ENCODE measurements around the gene ARPC4.

DNA sequence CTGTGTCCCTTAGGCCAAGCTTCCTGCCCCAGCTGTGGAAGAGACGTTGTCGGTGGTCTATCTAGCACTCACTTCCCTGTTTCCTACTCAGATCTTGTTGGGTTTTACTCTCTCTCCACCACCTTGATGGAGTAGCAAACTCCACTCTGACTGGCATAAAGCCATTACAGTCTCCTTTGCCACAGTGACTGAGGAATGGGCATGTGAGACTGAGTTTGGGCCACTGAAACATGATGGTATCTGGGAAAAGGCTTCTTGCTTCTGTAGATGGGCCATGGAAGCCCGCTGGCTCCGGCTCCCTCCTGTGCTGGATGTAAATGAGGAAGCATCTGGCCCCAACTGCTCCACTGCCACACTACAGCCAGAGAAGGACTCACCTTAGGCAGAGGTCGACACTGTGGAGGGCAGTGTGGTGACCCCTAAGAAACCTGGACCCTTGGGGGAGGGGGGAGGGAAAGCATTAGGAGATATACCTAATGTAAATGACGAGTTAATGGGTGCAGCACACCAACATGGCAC lies 13.7 kb upstream of the ARPC4 start:
- TF ChIP-seq, protein P1, sequence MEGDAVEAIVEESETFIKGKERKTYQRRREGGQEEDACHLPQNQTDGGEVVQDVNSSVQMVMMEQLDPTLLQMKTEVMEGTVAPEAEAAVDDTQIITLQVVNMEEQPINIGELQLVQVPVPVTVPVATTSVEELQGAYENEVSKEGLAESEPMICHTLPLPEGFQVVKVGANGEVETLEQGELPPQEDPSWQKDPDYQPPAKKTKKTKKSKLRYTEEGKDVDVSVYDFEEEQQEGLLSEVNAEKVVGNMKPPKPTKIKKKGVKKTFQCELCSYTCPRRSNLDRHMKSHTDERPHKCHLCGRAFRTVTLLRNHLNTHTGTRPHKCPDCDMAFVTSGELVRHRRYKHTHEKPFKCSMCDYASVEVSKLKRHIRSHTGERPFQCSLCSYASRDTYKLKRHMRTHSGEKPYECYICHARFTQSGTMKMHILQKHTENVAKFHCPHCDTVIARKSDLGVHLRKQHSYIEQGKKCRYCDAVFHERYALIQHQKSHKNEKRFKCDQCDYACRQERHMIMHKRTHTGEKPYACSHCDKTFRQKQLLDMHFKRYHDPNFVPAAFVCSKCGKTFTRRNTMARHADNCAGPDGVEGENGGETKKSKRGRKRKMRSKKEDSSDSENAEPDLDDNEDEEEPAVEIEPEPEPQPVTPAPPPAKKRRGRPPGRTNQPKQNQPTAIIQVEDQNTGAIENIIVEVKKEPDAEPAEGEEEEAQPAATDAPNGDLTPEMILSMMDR (IDR thresholded peaks at IDR 0.05; ENCODE audit: poor library complexity): no peak
- TF ChIP-seq EZH2 (IDR thresholded peaks at IDR 0.05; ENCODE audit: borderline replicate concordance): no peak
- no peak for TF ChIP-seq EZH2phosphoT487 (IDR thresholded peaks at IDR 0.05; ENCODE audit: low read depth, severe bottlenecking, unreplicated experiment)
